GM10266 (cell line): ENCODE results near the gene ACP7.

Experiments
- DNase-seq: peaks from one replicate; pipeline ENCODE4 v3.0.0; 2012; ENCODE audit errors: extremely low spot score
- TF ChIP-seq, protein P1 (sequence below): IDR thresholded peaks from 2 replicates; pipeline ENCODE4 v1.5.1; 2012; ENCODE audit warnings: mild to moderate bottlenecking, low read depth; ENCODE audit not compliant: control insufficient read depth, insufficient read depth; ENCODE audit errors: missing control alignments

Gene ACP7

DNA sequence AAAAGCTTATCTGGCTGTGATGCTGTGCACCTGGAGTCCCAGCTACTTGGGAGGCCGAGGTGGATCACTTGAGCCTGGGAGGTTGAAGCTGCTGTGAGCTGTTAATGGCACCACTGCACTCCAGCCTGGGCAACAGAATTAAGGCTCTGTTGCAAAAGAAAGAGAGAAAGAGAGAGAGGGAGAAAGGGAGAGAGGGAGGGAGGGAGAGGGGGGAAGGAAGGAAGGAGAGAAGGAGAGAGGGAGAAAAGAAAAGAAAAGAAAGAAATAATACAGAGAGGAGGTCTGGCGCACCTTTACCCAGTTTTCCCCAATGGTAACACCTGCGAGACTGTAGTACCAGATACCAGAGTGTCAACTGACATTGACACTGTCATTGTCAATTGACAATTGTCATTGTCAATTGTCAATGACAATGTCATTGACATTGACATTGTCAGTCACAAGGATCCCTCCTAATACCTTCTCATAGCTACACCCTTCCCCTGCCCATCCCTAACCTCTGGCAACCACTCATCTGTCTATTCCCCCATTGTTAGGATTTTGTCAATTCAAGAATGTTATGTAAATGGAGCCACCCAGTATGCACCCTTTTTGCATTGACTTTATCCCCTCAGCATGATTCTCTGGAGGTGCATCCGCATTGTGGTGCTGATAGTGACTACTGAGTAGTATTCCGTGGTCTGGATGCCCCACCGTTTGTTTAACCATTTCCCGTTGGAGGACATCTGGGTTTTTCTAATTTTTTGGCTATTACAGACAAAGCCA is 62.7 kb downstream of the ACP7 start:
- TF ChIP-seq, protein P1, sequence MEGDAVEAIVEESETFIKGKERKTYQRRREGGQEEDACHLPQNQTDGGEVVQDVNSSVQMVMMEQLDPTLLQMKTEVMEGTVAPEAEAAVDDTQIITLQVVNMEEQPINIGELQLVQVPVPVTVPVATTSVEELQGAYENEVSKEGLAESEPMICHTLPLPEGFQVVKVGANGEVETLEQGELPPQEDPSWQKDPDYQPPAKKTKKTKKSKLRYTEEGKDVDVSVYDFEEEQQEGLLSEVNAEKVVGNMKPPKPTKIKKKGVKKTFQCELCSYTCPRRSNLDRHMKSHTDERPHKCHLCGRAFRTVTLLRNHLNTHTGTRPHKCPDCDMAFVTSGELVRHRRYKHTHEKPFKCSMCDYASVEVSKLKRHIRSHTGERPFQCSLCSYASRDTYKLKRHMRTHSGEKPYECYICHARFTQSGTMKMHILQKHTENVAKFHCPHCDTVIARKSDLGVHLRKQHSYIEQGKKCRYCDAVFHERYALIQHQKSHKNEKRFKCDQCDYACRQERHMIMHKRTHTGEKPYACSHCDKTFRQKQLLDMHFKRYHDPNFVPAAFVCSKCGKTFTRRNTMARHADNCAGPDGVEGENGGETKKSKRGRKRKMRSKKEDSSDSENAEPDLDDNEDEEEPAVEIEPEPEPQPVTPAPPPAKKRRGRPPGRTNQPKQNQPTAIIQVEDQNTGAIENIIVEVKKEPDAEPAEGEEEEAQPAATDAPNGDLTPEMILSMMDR, result no peak
- no peak for DNase-seq

DNA sequence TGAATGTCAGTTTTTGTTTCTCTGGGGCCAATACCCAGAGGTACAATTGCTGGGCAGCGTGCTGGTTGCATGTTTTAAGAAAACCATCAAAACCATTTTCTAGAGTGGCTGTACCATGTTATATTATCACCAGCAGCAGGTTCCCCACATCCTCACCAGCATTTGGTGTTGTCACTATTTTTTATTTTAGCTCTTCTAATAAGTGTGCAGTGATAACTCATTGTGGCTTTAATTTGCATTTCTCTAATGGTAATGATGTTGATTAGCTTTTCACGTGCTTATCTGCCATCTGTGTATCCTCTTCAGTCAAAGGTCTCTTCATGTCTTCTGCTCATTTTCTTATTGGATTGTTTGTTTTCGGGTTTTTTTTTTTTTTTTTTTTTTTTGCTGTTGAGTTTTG is 63.3 kb downstream of the ACP7 start:
- no peak for DNase-seq
- TF ChIP-seq, protein P1, result no peak

DNA sequence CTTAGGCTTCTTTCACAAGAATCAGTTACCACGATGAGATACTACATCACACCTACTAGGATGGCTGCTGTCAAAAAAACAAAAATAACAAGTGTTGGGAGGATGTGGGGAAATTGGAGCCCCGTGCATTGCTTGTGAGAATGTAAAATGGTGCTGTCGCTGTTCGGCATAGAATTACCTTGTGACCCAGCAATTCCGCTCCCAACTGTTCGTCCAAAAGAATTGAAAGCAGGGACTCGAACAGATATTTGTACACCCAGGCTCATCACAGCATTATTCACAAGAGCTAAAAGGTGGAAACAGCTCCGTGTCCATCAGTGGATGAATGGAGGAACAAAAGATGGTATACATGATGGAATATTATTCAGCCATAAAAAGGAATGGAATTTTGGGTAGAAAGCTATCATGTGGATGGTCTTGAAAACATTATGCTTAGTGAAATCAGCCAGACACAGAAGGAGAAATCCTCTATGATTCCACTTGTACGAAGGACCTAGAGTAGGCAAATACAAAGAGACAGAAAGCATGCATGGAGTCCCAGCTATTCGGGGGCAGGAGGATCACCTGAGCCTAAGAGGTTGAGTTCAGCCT is 64.9 kb downstream of the ACP7 start:
- TF ChIP-seq, protein P1, result no peak
- no peak for DNase-seq

DNA sequence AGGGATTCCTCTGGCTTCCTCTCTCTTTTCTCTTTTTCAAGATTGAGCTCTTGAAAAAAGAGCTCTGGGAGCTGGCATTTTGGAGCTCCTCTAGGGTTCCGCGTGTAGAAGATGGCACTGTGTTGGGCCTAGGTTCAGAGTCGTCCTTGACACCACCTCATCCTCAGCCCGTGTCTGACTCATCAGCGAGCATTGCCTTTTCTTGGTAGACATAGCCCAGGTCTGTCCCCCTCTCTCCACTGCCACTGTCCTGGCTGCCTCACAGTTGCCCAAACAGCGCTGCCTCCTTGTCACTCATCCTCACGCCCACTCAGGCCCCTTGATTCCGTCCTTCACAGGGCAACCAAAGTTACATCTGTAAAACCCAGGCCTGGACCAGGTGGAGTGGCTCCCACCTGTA is 66.1 kb downstream of the ACP7 start:
- TF ChIP-seq, protein P1, result no peak
- DNase-seq, result no peak

DNA sequence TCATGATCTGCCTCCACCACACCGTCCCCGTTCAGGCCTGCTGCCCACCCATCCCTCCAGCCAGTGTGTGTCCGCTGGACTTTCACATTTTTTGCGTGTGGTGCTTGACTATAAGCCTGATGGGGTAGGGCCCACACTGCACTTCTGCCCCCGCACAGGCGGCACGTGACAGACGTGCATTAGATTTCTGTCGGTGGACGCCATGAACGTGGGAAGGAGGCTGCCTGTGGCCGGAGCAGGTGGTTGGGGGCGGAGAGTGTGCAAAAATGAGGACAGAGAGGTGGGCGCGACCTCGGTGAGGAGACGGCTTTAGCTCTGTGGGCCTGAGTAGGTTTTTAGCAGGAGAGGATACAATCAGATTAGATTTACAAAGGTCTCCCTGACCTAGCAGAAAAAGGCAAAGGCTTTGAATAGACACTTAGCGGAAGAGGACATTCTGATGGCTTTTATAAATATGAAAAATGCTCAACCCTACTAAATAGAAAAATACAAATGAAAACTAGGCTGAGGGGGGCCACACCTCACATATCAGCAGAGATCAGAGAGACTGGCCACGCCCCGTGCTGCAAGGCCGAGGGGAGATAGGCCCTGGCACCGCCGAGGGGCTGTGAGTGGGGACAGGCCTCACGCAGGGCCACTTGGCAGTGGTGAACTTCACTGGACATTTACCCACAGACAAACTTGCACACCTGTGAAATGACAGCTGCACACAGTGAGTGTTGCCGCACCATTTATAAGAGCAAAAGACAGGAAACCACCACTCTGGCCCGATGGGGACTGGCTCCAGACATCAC is 66.8 kb downstream of the ACP7 start:
- TF ChIP-seq, protein P1, result no peak
- no peak for DNase-seq

DNA sequence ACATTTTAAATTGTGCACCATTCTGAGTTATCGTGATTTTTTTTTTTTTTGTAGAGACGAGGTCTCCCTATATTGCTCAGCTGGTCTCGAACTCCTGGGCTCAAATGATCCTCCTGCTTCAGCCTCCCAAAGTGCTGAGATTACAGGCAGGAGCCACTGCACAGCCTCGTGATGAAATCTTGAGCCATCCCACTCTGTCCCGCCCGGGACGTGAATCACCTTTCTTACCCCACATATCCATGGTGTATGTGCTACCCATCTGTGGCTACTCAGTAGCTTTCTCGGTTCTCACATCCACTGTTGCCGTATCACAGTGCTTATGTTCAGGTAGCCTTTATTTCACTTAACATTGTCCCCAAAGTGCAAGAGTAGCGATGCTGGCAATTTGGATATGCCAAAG is 67.9 kb downstream of the ACP7 start:
- TF ChIP-seq, protein P1, result no peak
- no peak for DNase-seq
